K562 (cell line): ENCODE results near the gene MRNIP. TPM values are rescaled to one million over a fixed set of nuclear protein-coding genes. Genes with fewer than 3 reads are reported as not detected.

ENCODE experiments used
- BCL6 ChIP-seq: fragments of 250-450 bp; sonication (Bioruptor Pico); IDR thresholded peaks from 2 replicates; pipeline ENCODE4 v1.4.0; 2020
- CREB1 ChIP-seq, 2 experiments: sonication (generic) in 1 of 2; formaldehyde crosslinking in 1 of 2; IDR thresholded peaks; 2 replicates each; pipeline versions ENCODE4 v1.6.1 to v1.8.0; 2012 to 2022; ENCODE audit warnings: inconsistent platforms in 1 of 2, mild to moderate bottlenecking in 1 of 2, missing genetic modification reagents in 1 of 2, moderate library complexity in 1 of 2
- HNRNPLL ChIP-seq: fragments of 200-400 bp; formaldehyde crosslinking; IDR thresholded peaks from 2 replicates; pipeline ENCODE4 v1.6.1; 2017; ENCODE audit warnings: low read length, low read depth, mild to moderate bottlenecking; ENCODE audit not compliant: poor library complexity, severe bottlenecking
- KLF13 ChIP-seq: fragments of 450-650 bp; IDR thresholded peaks from 2 replicates; pipeline ENCODE4 v1.6.1; 2016; ENCODE audit warnings: missing genetic modification characterization, low read depth, mild to moderate bottlenecking, missing compliant biosample characterization, moderate library complexity, borderline replicate concordance
- MECOM ChIP-seq: fragments of 250-450 bp; sonication (Bioruptor Pico); IDR thresholded peaks from 2 replicates; pipeline ENCODE4 v1.8.0; 2022; ENCODE audit warnings: inconsistent platforms
- MTF1 ChIP-seq: fragments of 250-450 bp; sonication (Bioruptor Pico); IDR thresholded peaks from 2 replicates; pipeline ENCODE4 v1.9.0; 2021; ENCODE audit warnings: moderate library complexity, mild to moderate bottlenecking, inconsistent platforms, borderline replicate concordance
- OTX1 ChIP-seq: fragments of 450-650 bp; formaldehyde crosslinking; IDR thresholded peaks from 2 replicates; pipeline ENCODE4 v1.4.0; 2022; ENCODE audit warnings: mild to moderate bottlenecking
- PCBP1 ChIP-seq: fragments of 200-400 bp; formaldehyde crosslinking; IDR thresholded peaks from 2 replicates; pipeline ENCODE4 v1.6.1; 2018; ENCODE audit warnings: mild to moderate bottlenecking, low read depth, low read length; ENCODE audit not compliant: poor library complexity, severe bottlenecking
- RBFOX2 ChIP-seq: fragments of 200-400 bp; formaldehyde crosslinking; IDR thresholded peaks from 2 replicates; pipeline ENCODE4 v1.6.1; 2017; ENCODE audit warnings: low read depth, mild to moderate bottlenecking, low read length, moderate library complexity
- SRSF1 ChIP-seq: fragments of 200-400 bp; formaldehyde crosslinking; IDR thresholded peaks from 2 replicates; pipeline ENCODE4 v1.6.1; 2017; ENCODE audit warnings: mild to moderate bottlenecking, low read depth, low read length, moderate library complexity
- ZNF764 ChIP-seq: fragments of 250-450 bp; sonication (Bioruptor Pico); IDR thresholded peaks from 2 replicates; pipeline ENCODE4 v1.4.0; 2020; ENCODE audit warnings: low read depth, mild to moderate bottlenecking, moderate library complexity
- polyA plus RNA-seq, 8 experiments: library from polyadenylated mRNA; depleted of rRNA in 4 of 8; stranded (reverse) in 5 of 8; unstranded in 3 of 8; fragments of >200 nt; fragmentation: Nextera tagmentation in 2 of 8; fragmentation: Illumina TruSeq in 1 of 8; extraction: Ambion mirVana in 2 of 8; extraction: Trizol in 1 of 8; gene quantifications; 2 replicates each; pipeline versions ENCODE4 v1.2.1 to v1.2.3, GENCODE V29; 2011 to 2014; ENCODE audit warnings: inconsistent platforms in 1 of 8, missing spikeins in 1 of 8
- total RNA-seq, 7 experiments: library from RNA; depleted of rRNA in 6 of 7; stranded (reverse); fragments of >200 nt in 6 of 7; fragmentation: Illumina TruSeq in 2 of 7; extraction: Trizol in 2 of 7; gene quantifications; 2 replicates each; pipeline versions ENCODE4 v1.2.1 to v1.2.3, GENCODE V29; 2011 to 2021; ENCODE audit warnings: low replicate concordance in 1 of 7
- TF ChIP-seq, protein P1 (sequence below), 2 experiments: fragments of 450-650 bp; formaldehyde crosslinking in 1 of 2; IDR thresholded peaks; 2 replicates each; pipeline versions ENCODE4 v1.4.0 to v1.6.1; 2014 to 2020; ENCODE audit warnings: mild to moderate bottlenecking in 2 of 2, borderline replicate concordance in 1 of 2, low read depth in 1 of 2
- TF ChIP-seq, protein P2 (sequence below), 3 experiments: IDR thresholded peaks in 2 of 3; conservative IDR thresholded peaks in 1 of 3; 2 replicates each; pipeline ENCODE4 v1.5.1; 2011 to 2012; ENCODE audit warnings: low read length in 3 of 3, mild to moderate bottlenecking in 3 of 3, control low read depth in 2 of 3, improper control_type of control experiment in 1 of 3, inconsistent platforms in 1 of 3, low read depth in 1 of 3, mixed read lengths in 1 of 3, moderate library complexity in 1 of 3; ENCODE audit not compliant: insufficient read depth in 2 of 3
- TF ChIP-seq, protein P3 (sequence below), 2 experiments: fragments of 450-650 bp in 1 of 2; sonication (generic) in 1 of 2; formaldehyde crosslinking in 1 of 2; IDR thresholded peaks in 1 of 2; conservative IDR thresholded peaks in 1 of 2; 2 replicates each; pipeline versions ENCODE4 v1.6.1 to v1.8.1; 2016 to 2023; ENCODE audit warnings: mild to moderate bottlenecking in 2 of 2, moderate library complexity in 2 of 2, inconsistent platforms in 1 of 2, missing genetic modification reagents in 1 of 2

Gene MRNIP
- total and polyA plus RNA-seq, 9 of the 15 experiments (the other 6 are each of a cell fraction or from before 2014, with no cell fraction given) = 3.6 to 39.0 (median 16.8) TPM

DNA sequence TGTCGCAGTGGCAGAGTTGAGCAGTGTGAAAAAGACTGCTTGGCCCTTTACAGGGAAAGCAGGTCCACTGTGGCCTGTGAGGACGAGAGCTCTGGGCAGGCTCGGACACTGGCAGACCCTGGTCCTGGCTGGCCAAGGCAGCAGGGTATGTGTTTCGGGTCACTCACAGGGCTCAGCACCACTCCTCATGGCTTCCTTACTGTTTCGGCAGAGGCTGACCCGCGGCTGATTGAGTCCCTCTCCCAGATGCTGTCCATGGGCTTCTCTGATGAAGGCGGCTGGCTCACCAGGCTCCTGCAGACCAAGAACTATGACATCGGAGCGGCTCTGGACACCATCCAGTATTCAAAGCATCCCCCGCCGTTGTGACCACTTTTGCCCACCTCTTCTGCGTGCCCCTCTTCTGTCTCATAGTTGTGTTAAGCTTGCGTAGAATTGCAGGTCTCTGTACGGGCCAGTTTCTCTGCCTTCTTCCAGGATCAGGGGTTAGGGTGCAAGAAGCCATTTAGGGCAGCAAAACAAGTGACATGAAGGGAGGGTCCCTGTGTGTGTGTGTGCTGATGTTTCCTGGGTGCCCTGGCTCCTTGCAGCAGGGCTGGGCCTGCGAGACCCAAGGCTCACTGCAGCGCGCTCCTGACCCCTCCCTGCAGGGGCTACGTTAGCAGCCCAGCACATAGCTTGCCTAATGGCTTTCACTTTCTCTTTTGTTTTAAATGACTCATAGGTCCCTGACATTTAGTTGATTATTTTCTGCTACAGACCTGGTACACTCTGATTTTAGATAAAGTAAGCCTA, 22.2 kb downstream of the MRNIP start (continued):
- TF ChIP-seq, protein P1, sequence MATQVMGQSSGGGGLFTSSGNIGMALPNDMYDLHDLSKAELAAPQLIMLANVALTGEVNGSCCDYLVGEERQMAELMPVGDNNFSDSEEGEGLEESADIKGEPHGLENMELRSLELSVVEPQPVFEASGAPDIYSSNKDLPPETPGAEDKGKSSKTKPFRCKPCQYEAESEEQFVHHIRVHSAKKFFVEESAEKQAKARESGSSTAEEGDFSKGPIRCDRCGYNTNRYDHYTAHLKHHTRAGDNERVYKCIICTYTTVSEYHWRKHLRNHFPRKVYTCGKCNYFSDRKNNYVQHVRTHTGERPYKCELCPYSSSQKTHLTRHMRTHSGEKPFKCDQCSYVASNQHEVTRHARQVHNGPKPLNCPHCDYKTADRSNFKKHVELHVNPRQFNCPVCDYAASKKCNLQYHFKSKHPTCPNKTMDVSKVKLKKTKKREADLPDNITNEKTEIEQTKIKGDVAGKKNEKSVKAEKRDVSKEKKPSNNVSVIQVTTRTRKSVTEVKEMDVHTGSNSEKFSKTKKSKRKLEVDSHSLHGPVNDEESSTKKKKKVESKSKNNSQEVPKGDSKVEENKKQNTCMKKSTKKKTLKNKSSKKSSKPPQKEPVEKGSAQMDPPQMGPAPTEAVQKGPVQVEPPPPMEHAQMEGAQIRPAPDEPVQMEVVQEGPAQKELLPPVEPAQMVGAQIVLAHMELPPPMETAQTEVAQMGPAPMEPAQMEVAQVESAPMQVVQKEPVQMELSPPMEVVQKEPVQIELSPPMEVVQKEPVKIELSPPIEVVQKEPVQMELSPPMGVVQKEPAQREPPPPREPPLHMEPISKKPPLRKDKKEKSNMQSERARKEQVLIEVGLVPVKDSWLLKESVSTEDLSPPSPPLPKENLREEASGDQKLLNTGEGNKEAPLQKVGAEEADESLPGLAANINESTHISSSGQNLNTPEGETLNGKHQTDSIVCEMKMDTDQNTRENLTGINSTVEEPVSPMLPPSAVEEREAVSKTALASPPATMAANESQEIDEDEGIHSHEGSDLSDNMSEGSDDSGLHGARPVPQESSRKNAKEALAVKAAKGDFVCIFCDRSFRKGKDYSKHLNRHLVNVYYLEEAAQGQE (IDR thresholded peaks at IDR 0.05; ENCODE audit: borderline replicate concordance) = no peak
- TF ChIP-seq, protein P1 (CRISPR knock-in tag; IDR thresholded peaks at IDR 0.05; ENCODE audit: low read depth) = no peak
- no peak for TF ChIP-seq PCBP1
- TF ChIP-seq SRSF1 = no peak
- TF ChIP-seq HNRNPLL = no peak
- TF ChIP-seq, protein P2, sequence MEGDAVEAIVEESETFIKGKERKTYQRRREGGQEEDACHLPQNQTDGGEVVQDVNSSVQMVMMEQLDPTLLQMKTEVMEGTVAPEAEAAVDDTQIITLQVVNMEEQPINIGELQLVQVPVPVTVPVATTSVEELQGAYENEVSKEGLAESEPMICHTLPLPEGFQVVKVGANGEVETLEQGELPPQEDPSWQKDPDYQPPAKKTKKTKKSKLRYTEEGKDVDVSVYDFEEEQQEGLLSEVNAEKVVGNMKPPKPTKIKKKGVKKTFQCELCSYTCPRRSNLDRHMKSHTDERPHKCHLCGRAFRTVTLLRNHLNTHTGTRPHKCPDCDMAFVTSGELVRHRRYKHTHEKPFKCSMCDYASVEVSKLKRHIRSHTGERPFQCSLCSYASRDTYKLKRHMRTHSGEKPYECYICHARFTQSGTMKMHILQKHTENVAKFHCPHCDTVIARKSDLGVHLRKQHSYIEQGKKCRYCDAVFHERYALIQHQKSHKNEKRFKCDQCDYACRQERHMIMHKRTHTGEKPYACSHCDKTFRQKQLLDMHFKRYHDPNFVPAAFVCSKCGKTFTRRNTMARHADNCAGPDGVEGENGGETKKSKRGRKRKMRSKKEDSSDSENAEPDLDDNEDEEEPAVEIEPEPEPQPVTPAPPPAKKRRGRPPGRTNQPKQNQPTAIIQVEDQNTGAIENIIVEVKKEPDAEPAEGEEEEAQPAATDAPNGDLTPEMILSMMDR (IDR thresholded peaks at IDR 0.05 in 2 of 3, conservative IDR thresholded peaks at IDR 0.05 in 1 of 3; ENCODE audit: insufficient read depth in 2 of 3, low read depth in 1 of 3, low read length in 3 of 3) = peak; percentile 6 to 27 (median 18); a peak in 2 of 6 replicates
- no peak for TF ChIP-seq CREB1 (IDR thresholded peaks at IDR 0.05)
- peak; percentile 16; the same call in 1 of the 2 replicates for TF ChIP-seq CREB1 (CRISPR knock-in tag; IDR thresholded peaks at IDR 0.05)
- no peak for TF ChIP-seq KLF13 (tag)
- peak; percentile 55; the same call in 1 of the 2 replicates for TF ChIP-seq RBFOX2
- no peak; the same call in 1 of the 2 replicates for TF ChIP-seq OTX1
- peak; percentile 96 for TF ChIP-seq ZNF764 (CRISPR knock-in tag)
- no peak for TF ChIP-seq MECOM
- no peak for TF ChIP-seq MTF1
- TF ChIP-seq, protein P3, sequence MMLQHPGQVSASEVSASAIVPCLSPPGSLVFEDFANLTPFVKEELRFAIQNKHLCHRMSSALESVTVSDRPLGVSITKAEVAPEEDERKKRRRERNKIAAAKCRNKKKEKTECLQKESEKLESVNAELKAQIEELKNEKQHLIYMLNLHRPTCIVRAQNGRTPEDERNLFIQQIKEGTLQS (IDR thresholded peaks at IDR 0.05) = peak; percentile 80
- TF ChIP-seq, protein P3 (CRISPR knock-in tag; conservative IDR thresholded peaks at IDR 0.05) = peak; percentile 72; the same call in 1 of the 2 replicates
- no peak for TF ChIP-seq BCL6 (CRISPR knock-in tag)
